ENCODE data around the gene COP1. TPM values are rescaled to one million over a fixed set of nuclear protein-coding genes. Genes with fewer than 3 reads are reported as not detected.
A peak's percentile ranks its signal among the peaks of the same experiment; 100 is the strongest.
"Not testable (repeated sequence)": the region's sequence is repeated elsewhere in the genome, so short reads cannot be mapped to it uniquely, and the experiment has no call there.

Gene COP1
- 46.3 and 52.1 TPM in 2 replicates for total RNA-seq

DNA sequence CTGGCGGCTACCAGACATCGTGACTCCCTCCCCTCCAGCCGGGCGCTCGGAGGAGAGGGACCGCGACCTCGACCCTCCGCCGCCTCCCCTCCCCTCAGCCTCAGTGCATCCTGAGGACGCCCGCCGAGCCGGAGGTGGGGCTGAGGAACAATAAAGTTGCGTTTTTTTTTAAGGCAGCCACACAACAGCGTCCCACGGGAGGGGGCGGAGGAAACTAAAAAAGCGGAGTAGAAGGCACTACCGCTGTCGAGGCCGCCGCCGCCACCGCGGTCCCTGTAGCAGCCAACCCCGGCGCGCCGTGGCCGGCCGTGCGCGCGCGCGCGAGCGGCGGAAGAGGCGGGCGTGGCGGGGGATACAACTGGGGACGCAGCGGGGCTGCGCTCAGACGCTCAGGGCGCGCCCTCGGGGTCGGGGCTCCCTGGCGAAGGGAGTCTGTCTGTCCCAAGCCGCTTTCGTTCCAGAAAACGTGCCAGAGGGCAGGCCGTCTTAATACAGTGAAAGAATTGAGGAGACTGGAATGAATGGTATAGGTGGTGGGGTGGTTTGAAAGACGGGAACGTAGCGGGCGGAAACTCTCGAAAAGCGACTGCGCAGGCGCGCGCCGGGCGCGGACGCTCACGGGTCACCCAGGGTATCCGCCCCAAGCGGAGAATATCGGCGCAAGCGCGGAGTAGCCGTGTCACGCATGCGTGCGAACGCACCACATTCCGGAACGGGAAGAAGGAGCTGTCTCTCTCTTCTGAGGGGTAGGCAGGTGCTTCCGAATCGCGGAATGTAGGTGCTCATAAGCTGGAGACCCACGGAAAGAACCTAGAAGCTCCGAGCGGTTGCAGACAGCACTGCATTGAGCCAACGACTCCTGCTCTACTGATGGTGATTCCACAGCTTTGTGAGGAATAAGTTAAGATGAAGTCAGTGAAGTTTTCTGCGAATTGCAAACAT lies at the start of gene COP1:
Gene COP1, minus strand, starts transcription at position 326 of the 942 bp plus-strand sequence. Its CDS starts 308 bp downstream, at position 18.
- CTCF ChIA-PET, result interaction anchor here (1.0 to 1.1 kb wide), 2 partner anchors 13 to 1056 kb away, joined by 3 read pairs; no protein-coding TSS in a partner anchor
- Mint-ChIP-seq H3K27me3 (peaks cover 2% of the 10 kb centered on the region), H3K27ac (peak within 1 kb of the TSS; percentile 97), H3K4me1 (peaks cover 50% of the 10 kb centered on the region), H3K9me3 (no peaks in the 10 kb centered on the region), H3K36me3 (ENCODE audit: low read depth) (peaks cover 13% of the 10 kb centered on the region), H3K4me3 (peak within 1 kb of the TSS; percentile 95)
- peak; percentile 92 for DNase-seq
- TF ChIP-seq, protein P1, sequence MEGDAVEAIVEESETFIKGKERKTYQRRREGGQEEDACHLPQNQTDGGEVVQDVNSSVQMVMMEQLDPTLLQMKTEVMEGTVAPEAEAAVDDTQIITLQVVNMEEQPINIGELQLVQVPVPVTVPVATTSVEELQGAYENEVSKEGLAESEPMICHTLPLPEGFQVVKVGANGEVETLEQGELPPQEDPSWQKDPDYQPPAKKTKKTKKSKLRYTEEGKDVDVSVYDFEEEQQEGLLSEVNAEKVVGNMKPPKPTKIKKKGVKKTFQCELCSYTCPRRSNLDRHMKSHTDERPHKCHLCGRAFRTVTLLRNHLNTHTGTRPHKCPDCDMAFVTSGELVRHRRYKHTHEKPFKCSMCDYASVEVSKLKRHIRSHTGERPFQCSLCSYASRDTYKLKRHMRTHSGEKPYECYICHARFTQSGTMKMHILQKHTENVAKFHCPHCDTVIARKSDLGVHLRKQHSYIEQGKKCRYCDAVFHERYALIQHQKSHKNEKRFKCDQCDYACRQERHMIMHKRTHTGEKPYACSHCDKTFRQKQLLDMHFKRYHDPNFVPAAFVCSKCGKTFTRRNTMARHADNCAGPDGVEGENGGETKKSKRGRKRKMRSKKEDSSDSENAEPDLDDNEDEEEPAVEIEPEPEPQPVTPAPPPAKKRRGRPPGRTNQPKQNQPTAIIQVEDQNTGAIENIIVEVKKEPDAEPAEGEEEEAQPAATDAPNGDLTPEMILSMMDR (IDR thresholded peaks at IDR 0.05), result no peak
- ATAC-seq (ENCODE audit: low read depth), result peak; percentile 82
- intact Hi-C loops (cut with micrococcal nuclease), result loop anchor here (1.0 to 10.0 kb wide), 5 partner anchors 35 to 1208 kb away; partner anchors contain the start of genes CACYBP, KIAA0040 and MRPS14
- POLR2A ChIA-PET, result interaction anchor here (0.6 to 1.6 kb wide), 10 partner anchors 12 to 1184 kb away, joined by 3 to 5 read pairs (median 4); partner anchors contain the start of gene MRPS14

DNA sequence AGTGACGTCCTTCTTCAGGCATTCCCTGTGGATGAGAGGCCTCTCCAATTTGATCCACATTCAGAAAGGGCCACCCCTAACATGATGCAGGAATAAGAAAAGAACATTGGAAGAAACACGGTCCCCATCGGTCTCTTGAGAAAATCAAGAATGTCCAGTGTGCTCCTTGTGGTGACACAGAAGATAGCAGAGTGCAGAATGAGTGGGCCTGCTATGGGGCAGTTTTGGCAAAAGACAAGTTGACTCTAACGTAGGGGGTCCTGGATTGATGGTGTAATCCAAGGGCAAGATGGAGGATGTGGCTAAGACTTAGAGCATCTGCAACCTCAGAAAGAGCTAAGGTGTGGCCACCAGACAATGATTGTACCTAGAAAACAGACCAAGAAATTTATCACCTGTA lies 45.1 kb upstream of the COP1 start:
- Mint-ChIP-seq H3K27me3 (no peaks in the 10 kb centered on the region), H3K4me3 (no peak overlapping the region)
- CTCF ChIA-PET, result no interaction called here

DNA sequence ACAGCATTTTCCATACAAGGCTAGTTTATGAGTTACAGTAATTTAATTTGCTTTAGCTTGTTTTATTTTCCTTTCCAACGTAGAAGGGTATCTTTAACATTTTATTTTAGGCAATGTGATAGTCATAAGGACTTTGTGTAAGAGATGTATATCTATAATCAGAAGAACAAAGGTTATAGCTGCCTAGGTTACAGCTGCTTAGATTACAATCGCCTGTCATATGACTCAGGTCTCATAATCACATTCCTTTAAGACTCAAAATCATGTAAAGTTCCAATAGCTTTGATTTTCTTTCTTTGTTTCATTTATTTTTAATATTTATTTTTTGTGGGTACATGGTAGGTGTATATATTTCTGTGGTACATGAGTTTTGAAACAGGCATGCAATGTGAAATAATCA lies 37.8 kb upstream of the COP1 start:
- no peaks in the 10 kb centered on the region for H3K9me3 Mint-ChIP-seq
- ChIA-PET CTCF (no interaction called here), POLR2A (no interaction called here)
- DNase-seq (no peak), ATAC-seq (ENCODE audit: low read depth) (no peak)
- intact Hi-C loops (cut with micrococcal nuclease), result no loop called here
- no peak overlapping the region for H3K27ac Mint-ChIP-seq
- H3K27me3 Mint-ChIP-seq, result peaks cover 3% of the 10 kb centered on the region
- H3K4me1 Mint-ChIP-seq, result no peaks in the 10 kb centered on the region
- H3K4me3 Mint-ChIP-seq, result no peak overlapping the region
- TF ChIP-seq, protein P1 (IDR thresholded peaks at IDR 0.05), result no peak
- H3K36me3 Mint-ChIP-seq (ENCODE audit: low read depth), result no peaks in the 10 kb centered on the region

More for the DNA sequence above, 45.1 kb upstream of the COP1 start:
- DNase-seq (no peak), ATAC-seq (ENCODE audit: low read depth) (no peak)
- POLR2A ChIA-PET, result no interaction called here
- H3K9me3 Mint-ChIP-seq, result no peaks in the 10 kb centered on the region
- no peaks in the 10 kb centered on the region for H3K4me1 Mint-ChIP-seq
- TF ChIP-seq, protein P1 (IDR thresholded peaks at IDR 0.05), result no peak
- no peak overlapping the region for H3K27ac Mint-ChIP-seq
- intact Hi-C loops (cut with micrococcal nuclease), result no loop called here
- no peaks in the 10 kb centered on the region for H3K36me3 Mint-ChIP-seq (ENCODE audit: low read depth)

DNA sequence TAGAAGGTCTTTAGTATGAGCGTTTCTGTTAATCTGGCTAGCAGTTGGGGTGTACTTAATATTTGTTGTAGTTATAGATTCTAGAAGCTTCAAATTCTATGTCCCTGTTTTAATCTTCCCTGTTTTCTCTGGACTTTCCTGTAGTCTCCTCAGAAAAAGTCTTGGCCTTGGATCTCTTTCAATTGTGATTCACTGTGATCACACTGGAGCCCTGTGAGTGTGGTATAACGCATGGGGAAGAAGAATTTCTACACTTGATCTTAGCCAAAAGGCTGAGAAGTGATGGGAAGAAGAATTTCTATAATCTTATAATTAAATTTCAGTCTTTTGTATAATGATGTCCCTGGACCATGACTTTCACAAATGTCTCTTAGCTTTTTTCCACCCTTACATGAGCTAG lies 36.7 kb upstream of the COP1 start:
- Mint-ChIP-seq H3K27me3 (peaks cover 3% of the 10 kb centered on the region), H3K9me3 (no peaks in the 10 kb centered on the region), H3K4me3 (no peak overlapping the region), H3K4me1 (no peaks in the 10 kb centered on the region), H3K27ac (no peak overlapping the region), H3K36me3 (ENCODE audit: low read depth) (no peaks in the 10 kb centered on the region)
- ChIA-PET POLR2A (no interaction called here), CTCF (no interaction called here)
- TF ChIP-seq, protein P1 (IDR thresholded peaks at IDR 0.05), result no peak
- intact Hi-C loops (cut with micrococcal nuclease), result no loop called here
- no peak for ATAC-seq (ENCODE audit: low read depth)
- no peak for DNase-seq

DNA sequence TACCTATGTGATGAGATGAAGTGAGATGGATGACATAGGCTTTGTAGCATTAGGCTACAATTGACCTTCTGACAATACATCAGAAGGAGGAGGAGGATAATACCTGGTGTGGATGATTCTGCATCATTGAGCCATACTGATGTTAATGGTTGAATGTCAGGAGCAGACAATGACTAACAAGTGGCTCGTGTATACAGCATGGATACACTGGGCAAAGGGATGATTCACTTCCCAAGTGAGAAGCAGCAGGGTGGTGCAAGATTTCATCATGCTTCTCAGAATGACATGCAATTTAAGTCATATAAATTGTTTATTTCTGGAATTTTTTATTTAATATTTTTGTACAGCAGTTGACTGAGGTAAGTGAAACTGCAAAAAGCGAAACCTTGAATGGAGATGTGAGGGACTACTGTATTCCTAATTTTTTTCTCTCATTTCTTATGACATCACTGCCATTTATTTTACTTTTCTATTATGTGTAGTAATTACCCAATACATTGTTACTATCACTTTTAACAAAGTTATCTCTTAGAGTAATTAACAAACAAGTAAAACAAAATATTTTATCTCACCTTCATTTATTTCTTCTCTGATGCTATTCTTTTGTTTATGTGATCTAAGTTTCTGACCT lies 34.4 kb upstream of the COP1 start:
- H3K9me3 Mint-ChIP-seq, result no peaks in the 10 kb centered on the region
- ChIA-PET CTCF (no interaction called here), POLR2A (no interaction called here)
- peaks cover 3% of the 10 kb centered on the region for H3K27me3 Mint-ChIP-seq
- intact Hi-C loops (cut with micrococcal nuclease), result no loop called here
- TF ChIP-seq, protein P1 (IDR thresholded peaks at IDR 0.05), result no peak
- no peaks in the 10 kb centered on the region for H3K36me3 Mint-ChIP-seq (ENCODE audit: low read depth)
- ATAC-seq (ENCODE audit: low read depth) (no peak), DNase-seq (no peak)
- H3K27ac Mint-ChIP-seq, result no peak overlapping the region
- H3K4me1 Mint-ChIP-seq, result no peaks in the 10 kb centered on the region
- H3K4me3 Mint-ChIP-seq, result no peak overlapping the region

DNA sequence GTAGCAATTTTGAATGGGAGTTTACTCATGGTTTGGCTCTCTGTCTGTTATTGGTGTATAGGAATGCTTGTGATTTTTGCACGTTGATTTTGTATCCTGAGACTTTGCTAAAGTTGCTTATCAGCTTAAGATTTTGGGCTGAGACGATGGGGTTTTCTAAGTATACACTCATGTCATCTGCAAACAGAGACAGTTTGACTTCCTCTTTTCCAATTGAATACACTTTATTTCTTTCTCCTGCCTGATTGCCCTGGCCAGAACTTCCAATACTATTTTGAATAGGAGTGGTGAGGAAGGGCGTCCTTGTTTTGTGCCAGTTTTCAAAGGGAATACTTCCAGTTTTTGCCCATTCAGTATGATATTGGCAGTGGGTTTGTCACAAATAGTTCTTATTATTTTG lies 26.6 kb upstream of the COP1 start:
- CTCF ChIA-PET; H3K36me3 Mint-ChIP-seq (ENCODE audit: low read depth); DNase-seq; H3K4me1 Mint-ChIP-seq; POLR2A ChIA-PET; intact Hi-C loops (cut with micrococcal nuclease); ATAC-seq (ENCODE audit: low read depth); H3K27me3 Mint-ChIP-seq; H3K27ac Mint-ChIP-seq; H3K4me3 Mint-ChIP-seq: not testable (repeated sequence)
- H3K9me3 Mint-ChIP-seq, result peaks cover 15% of the 10 kb centered on the region
